ENCODE measurements around the gene ZNF880.
"Not testable (repeated sequence)": the region's sequence is repeated elsewhere in the genome, so short reads cannot be mapped to it uniquely, and the experiment has no call there.

ZNF880 gene

GRCh38 chr19:52369559-52370340, at the start of gene ZNF880:
Gene ZNF880, plus strand, starts transcription at chr19:52369923. Its CDS starts 43 bp downstream, at chr19:52369966.
- DNase-seq: peak; percentile 85

- DNase-seq: no peak
These were observed 47.3 kb upstream of the ZNF880 start for GRCh38 chr19:52322429-52322828.

- DNase-seq: no peak
These were observed 38.0 kb upstream of the ZNF880 start for GRCh38 chr19:52331757-52332156.

GRCh38 chr19:52335768-52336116, 34.0 kb upstream of the ZNF880 start:
- no peak for DNase-seq

- peak; percentile 58 for DNase-seq
These were observed 33.5 kb upstream of the ZNF880 start, which contains the start of gene ZNF610 for GRCh38 chr19:52336117-52336790. Gene ZNF610, plus strand, starts transcription at chr19:52336243. Its CDS starts 12,930 bp downstream, at chr19:52349173.

- no peak for DNase-seq
These were observed 32.8 kb upstream of the ZNF880 start for GRCh38 chr19:52336791-52337381.

GRCh38 chr19:52339022-52339421, 30.7 kb upstream of the ZNF880 start:
- not testable (repeated sequence) for DNase-seq

- DNase-seq: no peak
These were observed 26.2 kb upstream of the ZNF880 start for GRCh38 chr19:52343548-52343947.

- DNase-seq: no peak
These were observed 24.6 kb upstream of the ZNF880 start for GRCh38 chr19:52345162-52345561.

- DNase-seq: no peak
These were observed 18.2 kb upstream of the ZNF880 start for GRCh38 chr19:52351512-52351911.

GRCh38 chr19:52366414-52366824, 3.3 kb upstream of the ZNF880 start:
- no peak for DNase-seq

- no peak for DNase-seq
These were observed 603 bp downstream of the ZNF880 start for GRCh38 chr19:52370341-52370710.

- no peak for DNase-seq
These were observed 21.4 kb downstream of the ZNF880 start for GRCh38 chr19:52391135-52391534.

GRCh38 chr19:52397310-52398080, 27.8 kb downstream of the ZNF880 start, which contains the start of gene ZNF528:
Gene ZNF528, plus strand, starts transcription at chr19:52397849. Its CDS starts 4,165 bp downstream, at chr19:52402014.
- DNase-seq: peak; percentile 87

- peak; percentile 24 for DNase-seq
These were observed 28.3 kb downstream of the ZNF880 start for GRCh38 chr19:52398081-52398441.

- no peak for DNase-seq
These were observed 40.6 kb downstream of the ZNF880 start for GRCh38 chr19:52410276-52410675.

- no peak for DNase-seq
These were observed 46.0 kb downstream of the ZNF880 start for GRCh38 chr19:52415711-52416110.

GRCh38 chr19:52428937-52429336, 59.2 kb downstream of the ZNF880 start, which contains the start of gene ZNF534:
Gene ZNF534, plus strand, starts transcription at chr19:52429148. Its CDS starts 2,327 bp downstream, at chr19:52431475.
- DNase-seq: no peak
